Transverse colon (tissue), 4 donors: ENCODE measurements around the gene ZNF804A. TPM values are rescaled to one million over a fixed set of nuclear protein-coding genes. Genes with fewer than 3 reads are reported as not detected.

Experiments used
- DNase-seq: peaks from one replicate; pipeline ENCODE4 v3.0.0-alpha.2; 2019
- H3K27ac ChIP-seq, 4 donors: fragments of 200-600 bp; sonication (generic); 2 replicates each; pipeline ENCODE4 v1.5.1; 2016 to 2018; ENCODE audit warnings: inconsistent platforms in 4 of 4
- H3K27me3 ChIP-seq: fragments of 200-600 bp; sonication (generic); 2 replicates; pipeline ENCODE4 v1.5.1; 2017; ENCODE audit warnings: inconsistent platforms
- H3K36me3 ChIP-seq, 4 donors: fragments of 200-600 bp; sonication (generic); 2 replicates each; pipeline ENCODE4 v1.5.1; 2017 to 2019; ENCODE audit warnings: inconsistent platforms in 4 of 4
- H3K4me1 ChIP-seq, 4 donors: fragments of 200-600 bp; sonication (generic); 2 replicates each; pipeline ENCODE4 v1.5.1; 2017 to 2020; ENCODE audit warnings: inconsistent platforms in 4 of 4
- H3K4me3 ChIP-seq, 4 donors: fragments of 200-600 bp; sonication (generic); 1 replicate in 1 of 4; 2 replicates in 3 of 4; pipeline versions ENCODE4 v1.5.1 to v1.6.1; 2017 to 2019; ENCODE audit warnings: inconsistent platforms in 4 of 4
- H3K9me3 ChIP-seq, 2 donors: fragments of 200-600 bp; sonication (generic); 2 replicates each; pipeline ENCODE4 v1.5.1; 2017 to 2019; ENCODE audit warnings: inconsistent platforms in 2 of 2
- CTCF ChIP-seq, 5 experiments: fragments of 200-600 bp in 3 of 5; fragments of 450-650 bp in 2 of 5; sonication (generic) in 3 of 5; IDR thresholded peaks; 1 replicate in 2 of 5; 2 replicates in 3 of 5; pipeline ENCODE4 v1.5.1; 2016 to 2017; ENCODE audit warnings: antibody characterized with exemption in 5 of 5, inconsistent platforms in 3 of 5, mild to moderate bottlenecking in 2 of 5, moderate library complexity in 1 of 5
- EP300 ChIP-seq: sonication (generic); formaldehyde crosslinking; IDR thresholded peaks from one replicate; pipeline ENCODE4 v1.6.1; 2017; ENCODE audit warnings: antibody characterized with exemption, low read depth
- POLR2A ChIP-seq: fragments of 450-650 bp; IDR thresholded peaks from one replicate; pipeline ENCODE4 v1.6.1; 2016; ENCODE audit warnings: antibody characterized with exemption, mild to moderate bottlenecking, moderate library complexity
- POLR2AphosphoS5 ChIP-seq, 3 donors: sonication (generic); formaldehyde crosslinking; IDR thresholded peaks; one replicate each; pipeline ENCODE4 v1.6.1; 2016; ENCODE audit warnings: antibody characterized with exemption in 3 of 3
- WGBS, 2 donors: methylation state at CpG; one replicate each; pipeline ENCODE4 v1.1.5; 2018; ENCODE audit warnings: low coverage in 1 of 2; 5-methylcytosine and 5-hydroxymethylcytosine counted together
- in situ Hi-C, 4 donors: fragments of 200-750 bp; cut with MboI; loops; one replicate each; pipeline versions ENCODE4 v1.15.0 to v1.15.1; 2017; ENCODE audit warnings: low sequenced_read_pairs in 3 of 4, low pct_ligation_motif_present in 1 of 4, low pct_unique_long_range_greater_than_20kb in 1 of 4
- intact Hi-C: fragments of 100-400 bp; cut with DNase I; formaldehyde crosslinking; loops from one replicate; pipeline ENCODE4 v1.15.1; 2023; ENCODE audit warnings: low total_unique reads
- total RNA-seq, 4 donors: library from RNA; depleted of rRNA; stranded (reverse); fragments of >200 nt; gene quantifications; one replicate each; pipeline ENCODE4 v1.1.0, GENCODE V29; 2016

Gene ZNF804A
- total RNA-seq, 4 donors from 2014 or later = 0.16 to 1.5 (median 0.70) TPM

- H3K9me3 ChIP-seq = no peaks in the 10 kb centered on the region
- no peak overlapping the region for H3K27ac ChIP-seq
- in situ Hi-C loops (no loop called here), intact Hi-C loops (no loop called here)
- H3K4me3 ChIP-seq = no peak overlapping the region
- no peaks in the 10 kb centered on the region for H3K36me3 ChIP-seq
- H3K27me3 ChIP-seq = no peaks in the 10 kb centered on the region
- DNase-seq = no peak
- no peak for TF ChIP-seq POLR2A
- no peak for TF ChIP-seq POLR2AphosphoS5 (IDR thresholded peaks at IDR 0.05)
- TF ChIP-seq EP300 = no peak
- no peak for TF ChIP-seq CTCF (IDR thresholded peaks at IDR 0.05)
- H3K4me1 ChIP-seq = no peaks in the 10 kb centered on the region
- 83 to 85% methylated on average over 5 to 7 of the region's 7 CpGs for WGBS, 2 donors
Observed at GRCh38 chr2:184628051-184628450, 29.7 kb downstream of the ZNF804A start.

GRCh38 chr2:184633726-184634125, 35.4 kb downstream of the ZNF804A start:
- H3K27me3 ChIP-seq = no peaks in the 10 kb centered on the region
- H3K36me3 ChIP-seq = no peaks in the 10 kb centered on the region
- H3K4me3 ChIP-seq = no peak overlapping the region
- no peaks in the 10 kb centered on the region for H3K9me3 ChIP-seq
- intact Hi-C loops = no loop called here
- no peak overlapping the region for H3K27ac ChIP-seq
- in situ Hi-C loops = no loop called here
- TF ChIP-seq CTCF (IDR thresholded peaks at IDR 0.05) (no peak), POLR2A (no peak), POLR2AphosphoS5 (IDR thresholded peaks at IDR 0.05) (no peak), EP300 (no peak)
- DNase-seq = no peak
- no peaks in the 10 kb centered on the region for H3K4me1 ChIP-seq

- no peaks in the 10 kb centered on the region for H3K9me3 ChIP-seq
- WGBS, 2 donors = 50 to 58% methylated on average over 1 of the region's 1 CpG
- H3K4me1 ChIP-seq = no peaks in the 10 kb centered on the region
- H3K36me3 ChIP-seq = no peaks in the 10 kb centered on the region
- H3K4me3 ChIP-seq = no peak overlapping the region
- no peak overlapping the region for H3K27ac ChIP-seq
- no peak for DNase-seq
- TF ChIP-seq POLR2A (no peak), POLR2AphosphoS5 (IDR thresholded peaks at IDR 0.05) (no peak), CTCF (IDR thresholded peaks at IDR 0.05) (no peak), EP300 (no peak)
- in situ Hi-C loops = no loop called here
- no peaks in the 10 kb centered on the region for H3K27me3 ChIP-seq
- intact Hi-C loops = no loop called here
Observed at GRCh38 chr2:184637781-184638180, 39.5 kb downstream of the ZNF804A start.

GRCh38 chr2:184644685-184645084, 46.4 kb downstream of the ZNF804A start:
- no peak for DNase-seq
- no peak for TF ChIP-seq POLR2A
- no peak for TF ChIP-seq POLR2AphosphoS5 (IDR thresholded peaks at IDR 0.05)
- TF ChIP-seq EP300 = no peak
- no peak for TF ChIP-seq CTCF (IDR thresholded peaks at IDR 0.05)
- Histone ChIP-seq H3K36me3 (no peaks in the 10 kb centered on the region), H3K4me1 (no peaks in the 10 kb centered on the region), H3K4me3 (no peak overlapping the region), H3K27ac (no peak overlapping the region), H3K27me3 (no peaks in the 10 kb centered on the region), H3K9me3 (no peaks in the 10 kb centered on the region)
- in situ Hi-C loops (no loop called here), intact Hi-C loops (no loop called here)
